Activated T-helper 1 cell treated with Interleukin-2 at 50 U/mL for 16 hours (primary cell): ENCODE data around the gene IGSF21.

ENCODE experiments used
- DNase-seq: peaks from one replicate; pipeline ENCODE4 v3.0.0-alpha.2; 2020; ENCODE audit warnings: low read depth

IGSF21 gene

DNA sequence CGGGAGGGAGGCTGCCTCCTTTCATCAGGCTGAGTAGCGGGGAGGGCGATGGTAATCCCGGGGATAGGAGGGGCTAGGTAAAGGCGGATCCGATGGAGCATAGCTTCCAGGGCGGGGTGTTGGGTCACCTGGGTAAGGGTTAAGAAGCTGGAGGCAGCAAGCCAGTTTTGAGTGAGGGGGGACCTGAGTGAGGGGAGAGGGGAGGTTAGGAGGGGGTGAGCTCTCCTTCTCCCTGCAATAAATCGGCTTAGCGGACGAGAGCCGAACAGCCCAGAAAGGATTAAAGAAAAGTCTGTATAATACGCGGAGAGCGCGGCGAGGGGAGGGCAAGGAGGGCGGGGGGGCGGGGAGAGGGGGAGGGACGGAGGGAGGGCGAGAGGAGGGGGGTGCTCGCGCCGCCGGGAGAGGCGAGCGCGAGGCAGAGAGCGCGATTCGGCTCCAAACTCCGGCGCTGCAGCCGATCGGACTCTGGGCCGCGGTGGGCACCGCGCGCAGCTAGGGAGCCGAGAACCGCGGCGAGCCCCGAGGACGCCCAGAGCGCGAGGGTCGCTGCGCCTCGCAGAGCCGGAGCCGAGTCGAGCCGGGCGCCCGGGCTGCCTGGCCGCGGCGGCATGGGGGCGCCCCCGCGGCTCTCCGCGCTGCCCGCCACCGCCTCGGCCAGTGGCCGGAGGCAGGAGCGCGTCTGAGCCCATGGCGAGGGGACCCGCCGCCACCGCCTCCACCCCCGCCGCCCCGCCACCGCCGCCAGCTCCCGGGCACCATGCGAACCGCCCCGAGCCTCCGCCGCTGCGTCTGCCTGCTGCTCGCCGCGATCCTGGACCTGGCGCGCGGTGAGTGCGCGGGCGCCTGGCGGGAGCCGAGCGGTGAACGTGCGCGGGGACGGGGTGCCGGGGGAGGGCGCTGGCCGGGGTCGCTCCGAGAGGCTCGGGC, at the start of gene IGSF21:
IGSF21 (plus strand) TSS at position 430 of the 930 bp plus-strand sequence; CDS start at position 761, 331 bp downstream.
- no peak for DNase-seq

DNA sequence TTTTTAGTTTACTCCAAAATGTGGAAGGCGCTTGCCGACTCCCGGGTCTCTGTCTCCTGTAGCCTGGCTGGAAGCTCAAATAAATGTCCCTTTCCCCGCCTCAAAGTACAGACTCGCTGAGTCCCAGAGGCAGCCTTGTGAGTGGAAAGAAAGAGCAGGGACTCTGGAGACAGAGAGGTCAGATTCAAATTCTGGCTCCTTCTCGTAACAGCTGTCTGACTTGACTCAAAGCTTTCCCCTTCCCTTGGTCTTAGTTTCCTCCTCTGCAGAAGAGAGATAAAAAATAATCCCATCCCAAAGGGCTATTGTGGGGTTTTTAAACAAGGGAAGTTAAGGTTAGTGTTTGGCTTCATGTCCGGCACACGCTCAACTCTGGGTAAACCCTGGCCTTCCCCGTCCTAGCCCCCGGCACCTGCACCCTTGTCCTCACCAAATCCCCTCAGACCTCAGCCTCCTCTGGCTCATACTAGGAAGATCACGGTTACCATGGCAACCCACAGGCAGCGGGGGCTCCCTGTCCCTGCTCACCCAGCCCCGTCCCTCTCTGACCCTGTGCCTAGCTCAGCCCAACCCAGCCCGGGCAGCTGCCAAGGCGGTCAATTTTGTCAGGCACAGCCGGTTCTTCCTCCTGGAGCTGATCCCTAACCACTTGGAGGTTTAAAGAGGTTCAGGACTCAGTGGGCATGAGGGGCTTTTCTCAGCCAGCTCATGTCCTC, 49.2 kb upstream of the IGSF21 start:
- no peak for DNase-seq

GRCh38 chr1:18058981-18059605, 48.5 kb upstream of the IGSF21 start:
- DNase-seq = no peak

DNA sequence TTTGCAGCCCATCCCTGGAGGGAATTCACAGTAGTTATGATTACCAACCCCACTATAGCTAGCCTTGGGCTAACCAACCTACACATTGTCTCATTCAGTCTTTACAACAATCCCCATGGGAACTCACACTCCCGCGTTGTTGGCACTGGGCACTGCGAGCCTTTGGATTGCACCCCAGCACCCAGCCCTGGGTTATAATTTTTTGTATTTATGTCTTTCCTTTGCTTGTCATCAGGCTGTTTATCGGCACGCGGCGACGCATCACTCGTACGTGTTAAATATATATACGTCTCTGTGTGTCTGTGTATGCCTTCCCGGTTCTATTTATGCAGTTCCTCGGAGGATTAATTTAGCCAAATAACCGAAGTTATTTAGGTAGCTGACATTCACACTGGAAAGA, 47.2 kb upstream of the IGSF21 start:
- DNase-seq = no peak

- no peak for DNase-seq
Measured at GRCh38 chr1:18062185-18062584, 45.4 kb upstream of the IGSF21 start.

- DNase-seq = no peak
Measured at GRCh38 chr1:18064534-18064933, 43.1 kb upstream of the IGSF21 start.

- no peak for DNase-seq
Measured at GRCh38 chr1:18066576-18066975, 41.0 kb upstream of the IGSF21 start.

GRCh38 chr1:18069903-18070302, 37.7 kb upstream of the IGSF21 start:
- DNase-seq = no peak

DNA sequence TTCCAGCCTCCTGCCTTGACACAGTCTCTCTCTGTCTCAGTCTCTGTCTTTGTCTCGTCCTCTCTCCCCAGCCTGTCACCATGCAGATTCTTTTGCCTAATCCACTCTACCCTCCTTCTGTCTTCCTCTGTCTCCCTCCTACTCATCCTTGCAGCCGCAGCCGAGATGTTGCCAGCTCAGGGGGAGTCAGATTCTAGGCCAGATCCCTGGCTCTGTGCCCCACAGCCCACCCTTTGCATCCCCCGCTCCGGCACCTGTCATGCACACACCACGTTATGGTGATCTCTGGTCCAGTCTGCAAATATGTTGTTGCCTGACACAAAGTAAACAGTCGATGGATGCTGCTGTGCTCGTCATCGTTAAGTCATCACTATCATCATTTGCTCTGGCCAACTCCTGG, 35.5 kb upstream of the IGSF21 start:
- DNase-seq = no peak

- no peak for DNase-seq
Measured at GRCh38 chr1:18073066-18073642, 34.4 kb upstream of the IGSF21 start.

- DNase-seq = no peak
Measured at GRCh38 chr1:18077657-18078215, 29.9 kb upstream of the IGSF21 start.

- DNase-seq = no peak
Measured at GRCh38 chr1:18079941-18080735, 27.5 kb upstream of the IGSF21 start.

GRCh38 chr1:18085387-18086074, 22.1 kb upstream of the IGSF21 start:
- no peak for DNase-seq

GRCh38 chr1:18088077-18088594, 19.5 kb upstream of the IGSF21 start:
- no peak for DNase-seq

DNA sequence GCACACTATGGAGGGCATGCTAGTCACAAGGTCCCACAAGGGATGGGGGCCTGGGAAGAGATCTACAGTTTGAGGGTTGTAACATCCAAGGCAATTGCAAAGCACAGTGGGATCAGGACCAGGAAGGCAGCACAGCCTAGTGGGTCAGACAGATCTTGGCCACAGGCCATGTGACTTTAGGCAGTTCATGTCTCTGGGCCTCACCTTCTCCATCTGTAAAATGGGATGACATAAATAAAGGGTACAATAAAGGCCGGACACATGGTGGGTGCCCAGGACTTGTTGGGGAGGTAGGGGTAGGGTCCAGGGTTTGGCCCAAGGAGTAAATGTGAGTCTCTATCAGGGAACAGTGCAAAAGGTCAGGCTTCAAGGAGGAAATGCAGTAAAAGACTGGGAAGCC, 18.1 kb upstream of the IGSF21 start:
- DNase-seq = no peak

GRCh38 chr1:18090636-18091035, 17.0 kb upstream of the IGSF21 start:
- no peak for DNase-seq

DNA sequence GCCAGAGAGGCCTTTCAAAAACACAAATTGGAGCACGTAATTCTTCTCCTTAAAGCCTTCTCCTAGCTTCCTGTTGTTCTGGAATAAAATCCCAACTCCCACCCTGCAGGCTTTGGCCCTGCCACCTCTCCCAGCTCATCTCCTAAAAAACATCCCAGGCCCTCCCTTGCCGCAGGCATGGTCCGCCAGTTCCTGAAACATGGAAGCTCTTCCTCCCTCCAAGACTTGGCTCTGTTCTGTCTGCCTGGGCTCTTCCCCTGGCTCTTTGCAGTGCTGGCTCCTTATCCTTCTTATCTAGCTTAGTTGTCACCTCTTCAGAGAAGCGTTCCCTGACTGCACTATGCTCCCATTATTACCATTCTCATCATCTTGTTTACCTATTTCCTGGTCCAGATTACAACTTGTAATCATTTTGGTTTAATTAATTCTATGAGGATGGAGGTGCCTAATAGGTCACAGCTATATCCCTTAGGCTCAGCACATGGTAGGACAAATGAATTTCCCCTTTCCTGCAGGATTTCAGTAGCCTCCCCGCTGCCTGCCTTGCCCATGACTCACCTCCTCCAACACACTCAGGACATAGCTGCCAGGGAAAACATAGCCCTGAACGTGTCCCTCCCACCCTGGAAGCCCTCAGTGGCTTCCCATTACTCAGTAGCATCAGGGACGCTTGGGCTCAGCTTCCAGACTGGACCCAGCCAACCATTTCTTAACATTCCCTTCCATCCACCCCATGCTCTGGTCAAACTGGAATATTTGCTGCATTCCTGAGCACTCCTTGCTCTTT, 15.7 kb upstream of the IGSF21 start:
- DNase-seq = no peak

- DNase-seq = no peak
Measured at GRCh38 chr1:18093193-18093592, 14.4 kb upstream of the IGSF21 start.

DNA sequence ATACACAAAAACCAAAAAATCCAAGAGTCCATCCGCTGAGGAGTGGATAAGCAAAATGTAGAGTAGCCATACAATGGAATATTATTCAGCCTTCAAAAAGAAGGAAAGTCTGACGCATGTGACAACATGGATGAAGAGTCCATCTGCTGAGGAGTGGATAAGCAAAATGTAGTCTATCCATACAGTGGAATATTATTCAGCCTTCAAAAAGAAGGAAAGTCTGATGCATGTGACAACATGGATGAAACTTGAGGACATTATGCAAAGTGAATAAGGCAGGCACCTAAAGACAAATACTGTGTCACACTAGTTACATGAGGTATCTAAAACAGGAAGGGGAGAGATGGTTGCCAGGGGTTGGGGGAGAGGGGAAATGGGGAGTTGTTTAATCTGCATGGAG, 14.0 kb upstream of the IGSF21 start:
- no peak for DNase-seq

GRCh38 chr1:18094096-18094495, 13.5 kb upstream of the IGSF21 start:
- DNase-seq = no peak
